ENCODE measurements around the gene B4GALT3. TPM values are rescaled to one million over a fixed set of nuclear protein-coding genes. Genes with fewer than 3 reads are reported as not detected.
A peak's percentile ranks its signal among the peaks of the same experiment; 100 is the strongest.

The B4GALT3 gene
- total and polyA plus RNA-seq, 2 donors (not counting 3 experiments of a cell fraction or from before 2014, with no cell fraction given) = 39.5 to 60.4 TPM

DNA sequence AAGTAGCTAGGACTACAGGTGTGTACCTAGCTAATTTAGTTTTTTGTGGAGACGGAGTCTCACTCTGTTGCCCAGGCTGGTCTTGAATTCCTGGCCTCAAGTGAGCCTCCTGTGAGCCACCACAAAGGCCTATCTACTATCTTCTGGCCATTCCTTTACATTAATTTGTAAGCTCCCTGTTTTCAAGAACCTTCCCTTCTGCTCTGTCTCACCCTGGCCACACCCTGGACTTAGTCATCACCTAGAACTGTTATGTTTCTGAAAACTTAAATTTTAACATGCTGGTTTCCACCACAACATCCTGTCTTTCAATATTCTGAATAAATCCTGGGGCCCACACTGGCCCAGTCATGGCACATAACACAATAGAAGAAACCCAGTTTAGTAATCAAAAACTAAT is 4.9 kb upstream of the B4GALT3 start:
- dilution Hi-C loops (cut with MboI; ENCODE audit: extremely low pct_ligation_motif_present, low sequenced_read_pairs) = no loop called here
- FAIRE-seq = peak; percentile 56
- H3K27me3 ChIP-seq (ENCODE audit: control insufficient read depth in 2 of 2, insufficient read depth in 2 of 2, low read length in 2 of 2) = no peaks in the 10 kb centered on the region
- H3K4me3 ChIP-seq (replicated peaks in 1 of 3; ENCODE audit: insufficient read depth in 1 of 3, low read depth in 1 of 3, low read length in 3 of 3) = no peak overlapping the region
- H3K9me1 ChIP-seq (replicated peaks; ENCODE audit: control insufficient read depth, extremely low read depth, insufficient read depth, low read length) = no peaks in the 10 kb centered on the region
- no peak overlapping the region for H3K4me2 ChIP-seq (ENCODE audit: insufficient read depth, low read length)
- H3K9me3 ChIP-seq (replicated peaks; ENCODE audit: control insufficient read depth, insufficient read depth, low read length) = no peaks in the 10 kb centered on the region
- intact Hi-C loops (cut with micrococcal nuclease) = no loop called here
- H2AFZ ChIP-seq (ENCODE audit: low read depth, low read length) = peak overlapping the region; percentile 55
- POLR2A ChIA-PET = no interaction called here
- BruUV-seq (replicated peaks) = no TSS peak
- no peak overlapping the region for H3K27ac ChIP-seq (ENCODE audit: insufficient read depth, low read depth, low read length)
- no peaks in the 10 kb centered on the region for H4K20me1 ChIP-seq (replicated peaks; ENCODE audit: control insufficient read depth, extremely low read depth, insufficient read depth, low read length)
- TF ChIP-seq FOS (IDR thresholded peaks at IDR 0.05; ENCODE audit: borderline replicate concordance, insufficient read depth, low read length) (peak; percentile 25), GATA2 (IDR thresholded peaks at IDR 0.05; ENCODE audit: insufficient read depth, insufficient read length, low read depth, low read length) (no peak)
- H3K4me1 ChIP-seq (ENCODE audit: control insufficient read depth, extremely low read depth, insufficient read depth, low read length) = peaks cover 25% of the 10 kb centered on the region
- H3K36me3 ChIP-seq (ENCODE audit: control insufficient read depth in 2 of 2, extremely low read depth in 1 of 2, insufficient read depth in 2 of 2, low read length in 2 of 2) = no peaks in the 10 kb centered on the region
- CTCF ChIA-PET = interaction anchor here (1.5 to 2.8 kb wide), 7 partner anchors 10 to 200 kb away, joined by 5 to 15 read pairs (median 8); partner anchors contain the start of genes NDUFS2, PPOX and TOMM40L
- no peak overlapping the region for H3K9ac ChIP-seq (replicated peaks; ENCODE audit: extremely low read depth, insufficient read depth, low read length)
- DNase-seq (ENCODE audit: low read depth, low spot score) = no peak
- no peaks in the 10 kb centered on the region for H3K79me2 ChIP-seq (ENCODE audit: control insufficient read depth, insufficient read depth, low read length)

DNA sequence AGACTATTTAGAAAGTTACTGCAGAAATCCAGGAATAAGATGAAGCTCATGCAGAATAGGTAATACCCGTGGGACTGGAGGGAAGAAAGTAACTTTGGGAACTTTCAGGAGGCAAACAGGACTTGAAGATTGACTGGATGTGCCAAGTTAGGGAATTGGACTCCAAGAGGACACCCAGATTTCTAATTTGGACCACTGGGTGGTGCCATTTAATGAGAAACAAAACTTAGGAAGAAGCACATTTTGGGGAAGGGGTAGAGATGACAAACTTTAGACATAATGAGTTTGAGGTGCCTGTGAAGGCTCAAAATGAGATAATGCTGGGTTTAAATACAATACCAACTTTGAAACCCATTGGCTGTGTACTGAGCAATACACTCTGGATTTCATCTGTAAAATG is 3.3 kb upstream of the B4GALT3 start:
- intact Hi-C loops (cut with micrococcal nuclease) = no loop called here
- Histone ChIP-seq H3K4me1 (ENCODE audit: control insufficient read depth, extremely low read depth, insufficient read depth, low read length) (peaks cover 23% of the 10 kb centered on the region), H2AFZ (ENCODE audit: low read depth, low read length) (no peak overlapping the region), H3K9me3 (replicated peaks; ENCODE audit: control insufficient read depth, insufficient read depth, low read length) (no peaks in the 10 kb centered on the region), H3K36me3 (ENCODE audit: control insufficient read depth in 2 of 2, extremely low read depth in 1 of 2, insufficient read depth in 2 of 2, low read length in 2 of 2) (no peaks in the 10 kb centered on the region), H3K27ac (ENCODE audit: insufficient read depth, low read depth, low read length) (no peak overlapping the region), H3K4me2 (ENCODE audit: insufficient read depth, low read length) (no peak overlapping the region), H3K27me3 (ENCODE audit: control insufficient read depth in 2 of 2, insufficient read depth in 2 of 2, low read length in 2 of 2) (no peaks in the 10 kb centered on the region), H3K9me1 (replicated peaks; ENCODE audit: control insufficient read depth, extremely low read depth, insufficient read depth, low read length) (no peaks in the 10 kb centered on the region), H3K79me2 (ENCODE audit: control insufficient read depth, insufficient read depth, low read length) (peaks cover 8% of the 10 kb centered on the region), H3K9ac (replicated peaks; ENCODE audit: extremely low read depth, insufficient read depth, low read length) (no peak overlapping the region), H3K4me3 (replicated peaks in 1 of 3; ENCODE audit: insufficient read depth in 1 of 3, low read depth in 1 of 3, low read length in 3 of 3) (no peak overlapping the region), H4K20me1 (replicated peaks; ENCODE audit: control insufficient read depth, extremely low read depth, insufficient read depth, low read length) (no peaks in the 10 kb centered on the region)
- dilution Hi-C loops (cut with MboI; ENCODE audit: extremely low pct_ligation_motif_present, low sequenced_read_pairs) = no loop called here
- DNase-seq (ENCODE audit: low read depth, low spot score) (no peak), FAIRE-seq (peak; percentile 33)
- CTCF ChIA-PET = interaction anchor here (0.6 to 2.8 kb wide), 5 partner anchors 9 to 202 kb away, joined by 3 to 10 read pairs (median 6); partner anchors contain the start of genes PPOX and TOMM40L
- TF ChIP-seq FOS (IDR thresholded peaks at IDR 0.05; ENCODE audit: borderline replicate concordance, insufficient read depth, low read length) (no peak), JUN (IDR thresholded peaks at IDR 0.05; ENCODE audit: borderline replicate concordance, insufficient read depth, insufficient read length, low read depth) (no peak)
- TF ChIP-seq, protein P1, sequence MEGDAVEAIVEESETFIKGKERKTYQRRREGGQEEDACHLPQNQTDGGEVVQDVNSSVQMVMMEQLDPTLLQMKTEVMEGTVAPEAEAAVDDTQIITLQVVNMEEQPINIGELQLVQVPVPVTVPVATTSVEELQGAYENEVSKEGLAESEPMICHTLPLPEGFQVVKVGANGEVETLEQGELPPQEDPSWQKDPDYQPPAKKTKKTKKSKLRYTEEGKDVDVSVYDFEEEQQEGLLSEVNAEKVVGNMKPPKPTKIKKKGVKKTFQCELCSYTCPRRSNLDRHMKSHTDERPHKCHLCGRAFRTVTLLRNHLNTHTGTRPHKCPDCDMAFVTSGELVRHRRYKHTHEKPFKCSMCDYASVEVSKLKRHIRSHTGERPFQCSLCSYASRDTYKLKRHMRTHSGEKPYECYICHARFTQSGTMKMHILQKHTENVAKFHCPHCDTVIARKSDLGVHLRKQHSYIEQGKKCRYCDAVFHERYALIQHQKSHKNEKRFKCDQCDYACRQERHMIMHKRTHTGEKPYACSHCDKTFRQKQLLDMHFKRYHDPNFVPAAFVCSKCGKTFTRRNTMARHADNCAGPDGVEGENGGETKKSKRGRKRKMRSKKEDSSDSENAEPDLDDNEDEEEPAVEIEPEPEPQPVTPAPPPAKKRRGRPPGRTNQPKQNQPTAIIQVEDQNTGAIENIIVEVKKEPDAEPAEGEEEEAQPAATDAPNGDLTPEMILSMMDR (IDR thresholded peaks at IDR 0.05; ENCODE audit: extremely low read depth in 1 of 2, insufficient read depth in 1 of 2, low read depth in 1 of 2, low read length in 2 of 2) = peak; percentile 10 to 13
- no TSS peak for BruUV-seq (replicated peaks)
- POLR2A ChIA-PET = interaction anchor here (0.7 kb wide), 1 partner anchor 14 kb away, joined by 5 read pairs; the partner anchor contains the start of gene PPOX
